NCI-H2227 treated with DMSO at 0.1 percent for 48 hours (cell line): ENCODE results near the gene COQ8A.
"Not testable (repeated sequence)": the region's sequence is repeated elsewhere in the genome, so short reads cannot be mapped to it uniquely, and the experiment has no call there.

Source experiments
- DNase-seq: peaks from one replicate; lab custom pipeline; 2025; lab: John Stamatoyannopoulos, UW

Gene COQ8A

DNA sequence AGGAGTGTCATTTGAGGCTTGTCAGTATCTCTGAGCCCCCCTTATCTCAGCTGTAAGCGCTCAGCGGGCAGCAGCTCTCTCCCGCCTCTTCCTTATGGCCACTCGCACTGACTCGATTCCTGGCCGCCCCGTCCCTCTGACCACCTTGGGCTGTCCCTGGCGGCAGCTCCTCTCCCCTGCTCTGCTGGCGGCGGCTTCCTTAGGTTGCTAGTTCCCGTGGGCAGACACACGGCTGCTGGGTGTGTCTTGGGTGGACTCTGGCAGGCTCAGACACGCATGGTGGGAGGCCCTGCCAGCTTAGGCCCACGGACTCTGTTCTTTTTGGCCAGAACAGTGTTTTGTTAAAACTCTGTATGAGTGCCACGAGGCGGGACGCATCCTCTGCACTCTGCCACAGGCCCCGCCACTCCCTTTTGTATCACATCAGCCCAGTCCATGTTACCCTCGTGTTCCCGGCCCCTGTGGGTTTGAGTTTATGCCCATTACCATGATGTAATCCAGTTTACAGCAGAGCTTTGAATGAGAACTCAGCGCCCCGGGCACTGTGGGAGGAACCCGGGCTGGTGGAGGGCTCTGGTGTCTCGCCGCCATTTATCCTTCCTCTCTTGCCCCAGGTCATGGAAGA, 45.9 kb downstream of the COQ8A start:
- no peak for DNase-seq

DNA sequence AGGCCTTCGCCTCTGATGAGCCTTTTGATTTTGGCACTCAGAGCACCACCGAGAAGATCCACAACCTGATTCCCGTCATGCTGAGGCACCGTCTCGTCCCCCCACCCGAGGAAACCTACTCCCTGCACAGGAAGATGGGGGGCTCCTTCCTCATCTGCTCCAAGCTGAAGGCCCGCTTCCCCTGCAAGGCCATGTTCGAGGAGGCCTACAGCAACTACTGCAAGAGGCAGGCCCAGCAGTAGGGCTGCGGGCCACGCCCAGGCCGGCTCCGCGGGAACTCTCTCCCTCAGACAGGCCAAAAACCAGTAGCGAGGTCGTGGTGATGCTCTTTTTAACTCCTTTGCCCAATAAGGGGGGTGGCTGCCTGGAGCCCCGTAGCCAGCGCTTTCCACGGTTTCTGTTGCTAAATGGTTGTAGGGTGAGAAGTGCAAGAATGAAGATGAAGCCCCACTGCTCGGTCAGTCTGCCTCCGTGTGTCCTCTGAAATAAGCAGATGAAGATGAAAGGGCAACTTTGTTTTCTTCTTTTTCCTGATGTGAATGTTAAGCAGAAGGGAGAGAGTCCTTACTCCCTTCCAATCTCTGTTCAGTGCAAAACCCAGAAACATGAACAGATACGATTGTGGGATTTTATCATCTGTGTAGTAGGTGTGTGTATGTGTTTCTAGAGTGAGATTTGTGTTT, 46.5 kb downstream of the COQ8A start:
- no peak for DNase-seq

DNA sequence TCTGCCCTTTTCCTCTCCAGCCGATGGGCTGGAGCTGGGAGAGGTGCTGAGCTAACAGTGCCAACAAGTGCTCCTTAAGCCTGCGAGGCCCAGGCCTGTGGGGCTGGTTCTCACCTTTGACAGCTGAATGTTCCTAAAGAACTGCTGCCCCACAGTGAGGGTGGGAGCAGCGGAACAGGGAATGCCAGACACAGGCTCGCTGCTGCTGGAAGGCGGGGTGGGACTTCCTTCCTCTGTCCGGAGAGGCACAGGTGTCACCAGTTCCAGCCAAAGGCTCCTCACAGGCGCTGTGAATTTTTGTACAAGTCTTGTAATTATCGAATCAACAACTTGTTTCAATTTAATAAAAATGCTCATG, 47.1 kb downstream of the COQ8A start:
- DNase-seq, result no peak

DNA sequence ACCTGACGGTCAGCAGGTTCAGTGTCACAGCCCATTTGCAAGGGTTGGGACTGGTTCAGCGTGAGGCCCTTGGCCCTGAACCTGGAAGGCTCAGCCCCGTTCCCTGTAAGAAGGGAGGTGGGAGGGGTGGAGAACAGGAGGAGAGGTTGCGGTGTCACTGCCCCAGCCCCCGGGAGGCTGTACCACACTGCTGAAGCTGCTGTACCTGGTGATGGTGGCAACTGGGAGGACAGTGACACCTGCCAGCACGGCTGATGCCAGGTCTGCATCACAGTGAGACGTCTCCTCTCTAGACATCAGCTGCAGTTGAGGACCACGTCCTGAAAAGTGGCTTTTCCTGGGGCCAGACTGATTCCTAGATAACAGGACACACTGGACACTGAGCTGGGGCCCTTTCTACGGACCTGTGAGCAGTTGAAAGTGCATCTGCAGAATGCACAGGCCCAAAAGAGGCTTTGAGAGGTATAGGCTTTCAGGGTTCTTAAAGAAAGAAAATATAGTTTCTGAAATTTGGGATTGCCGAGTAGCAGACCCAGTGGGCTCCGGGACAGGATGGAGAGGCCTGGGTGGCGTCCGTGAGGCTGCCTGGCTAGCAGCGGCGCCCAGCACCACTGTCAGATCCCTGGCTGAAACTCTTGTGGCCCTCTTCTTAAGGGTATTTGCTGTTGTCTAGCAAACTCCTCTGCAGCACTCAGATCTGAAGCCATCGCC, 47.7 kb downstream of the COQ8A start:
- DNase-seq, result no peak

DNA sequence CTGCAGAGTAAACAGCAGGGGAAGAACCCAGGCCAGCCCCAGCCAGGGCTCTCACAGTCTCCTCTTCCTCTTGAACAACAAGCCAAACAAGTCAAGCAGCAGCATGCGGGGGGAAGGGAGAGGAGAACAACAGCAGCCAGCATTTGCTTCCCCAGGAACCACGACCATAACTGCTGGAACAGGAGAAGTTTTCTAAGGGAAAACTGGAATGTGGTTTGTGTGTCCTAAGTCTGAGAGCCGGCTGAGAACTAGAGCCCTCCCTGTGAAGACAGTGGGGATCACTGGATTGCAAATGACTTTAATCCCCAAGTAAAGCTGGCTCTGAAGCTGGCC, 48.2 kb downstream of the COQ8A start:
- no peak for DNase-seq

DNA sequence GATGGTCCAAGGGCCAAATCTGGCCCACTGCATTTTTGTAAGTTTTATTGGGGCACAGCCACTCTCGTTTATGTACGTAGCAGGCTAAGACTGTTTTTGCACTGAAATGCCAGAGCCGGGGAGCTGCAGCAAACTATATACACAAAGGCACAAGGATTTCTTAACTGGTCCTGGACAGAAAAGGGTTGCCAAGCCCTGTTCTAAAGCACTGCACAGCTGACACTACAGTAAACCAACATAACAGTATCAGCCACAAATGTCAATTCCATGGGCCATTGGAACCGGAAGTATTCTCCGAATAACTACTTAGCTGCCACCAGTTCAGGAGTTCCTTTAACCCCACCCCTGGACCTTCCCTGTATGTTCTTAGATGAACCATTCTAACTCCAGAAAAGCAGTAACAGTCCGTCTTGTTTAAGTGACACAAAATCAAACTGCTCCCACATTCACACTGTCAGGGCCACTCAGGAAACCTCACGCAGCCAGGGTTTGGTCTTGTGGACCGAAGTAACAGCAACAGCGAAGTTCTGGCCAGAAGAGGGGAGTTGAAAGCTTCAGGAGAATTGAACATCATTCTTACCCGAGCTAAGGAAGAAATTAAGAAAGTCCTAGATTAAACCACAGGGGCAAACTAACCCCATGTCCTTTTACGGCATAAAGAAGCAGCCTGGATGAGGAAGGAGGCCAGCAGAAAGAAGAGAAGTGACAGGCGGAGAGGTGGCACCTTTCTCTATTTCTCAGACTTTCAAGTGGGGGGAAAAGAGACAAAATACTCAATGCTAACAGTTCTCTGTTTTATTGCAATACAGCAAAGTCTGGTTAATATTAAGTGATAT, 49.2 kb downstream of the COQ8A start:
- no peak for DNase-seq

DNA sequence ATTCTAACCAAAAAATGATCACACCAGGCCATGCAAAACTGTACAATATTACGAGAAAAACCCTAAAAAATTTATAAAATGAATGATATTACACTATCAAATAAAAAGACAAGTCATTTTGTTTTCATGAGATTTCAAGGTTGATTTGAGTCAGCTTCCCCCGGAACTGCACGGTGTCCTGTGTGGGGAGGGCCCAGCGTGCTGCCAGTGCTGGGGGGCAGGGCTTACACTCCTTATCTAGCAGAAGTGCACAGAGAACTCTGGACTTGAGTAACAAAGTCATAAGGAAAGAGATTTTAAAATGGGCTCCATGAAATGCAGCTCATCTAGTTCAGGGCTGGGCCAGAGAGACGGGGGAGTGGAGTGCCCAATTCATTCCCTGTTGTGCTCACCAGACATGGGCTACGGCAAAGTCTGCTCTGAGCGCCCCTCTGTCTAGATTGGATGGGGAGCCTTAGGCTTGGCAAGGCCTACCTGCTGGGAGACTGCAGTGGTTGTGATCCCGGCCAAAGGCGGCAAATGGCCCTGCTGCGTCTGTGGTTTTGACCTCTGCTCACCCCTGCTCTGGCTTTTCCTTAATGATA, 50.1 kb downstream of the COQ8A start:
- DNase-seq, result peak; percentile 68

DNA sequence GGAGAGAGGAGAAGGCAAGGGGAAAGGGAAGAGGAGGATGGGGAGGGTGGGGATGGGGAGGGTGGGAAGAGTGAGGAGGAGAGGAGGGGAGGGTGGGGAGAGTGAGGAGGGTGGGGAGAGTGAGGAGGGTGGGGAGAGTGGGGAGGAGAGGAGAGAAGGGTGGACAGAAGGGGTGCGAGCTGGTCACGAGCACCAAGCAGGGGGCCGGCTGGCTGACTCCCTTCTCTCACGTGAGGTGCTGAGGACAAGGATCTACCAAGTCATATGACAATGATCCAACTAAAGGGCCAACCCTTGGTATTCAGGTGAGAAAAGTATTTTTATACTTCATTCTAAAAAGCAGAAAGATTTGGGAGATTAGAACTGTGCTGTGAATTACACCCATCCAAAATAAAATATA, 51.8 kb downstream of the COQ8A start:
- DNase-seq, result no peak

DNA sequence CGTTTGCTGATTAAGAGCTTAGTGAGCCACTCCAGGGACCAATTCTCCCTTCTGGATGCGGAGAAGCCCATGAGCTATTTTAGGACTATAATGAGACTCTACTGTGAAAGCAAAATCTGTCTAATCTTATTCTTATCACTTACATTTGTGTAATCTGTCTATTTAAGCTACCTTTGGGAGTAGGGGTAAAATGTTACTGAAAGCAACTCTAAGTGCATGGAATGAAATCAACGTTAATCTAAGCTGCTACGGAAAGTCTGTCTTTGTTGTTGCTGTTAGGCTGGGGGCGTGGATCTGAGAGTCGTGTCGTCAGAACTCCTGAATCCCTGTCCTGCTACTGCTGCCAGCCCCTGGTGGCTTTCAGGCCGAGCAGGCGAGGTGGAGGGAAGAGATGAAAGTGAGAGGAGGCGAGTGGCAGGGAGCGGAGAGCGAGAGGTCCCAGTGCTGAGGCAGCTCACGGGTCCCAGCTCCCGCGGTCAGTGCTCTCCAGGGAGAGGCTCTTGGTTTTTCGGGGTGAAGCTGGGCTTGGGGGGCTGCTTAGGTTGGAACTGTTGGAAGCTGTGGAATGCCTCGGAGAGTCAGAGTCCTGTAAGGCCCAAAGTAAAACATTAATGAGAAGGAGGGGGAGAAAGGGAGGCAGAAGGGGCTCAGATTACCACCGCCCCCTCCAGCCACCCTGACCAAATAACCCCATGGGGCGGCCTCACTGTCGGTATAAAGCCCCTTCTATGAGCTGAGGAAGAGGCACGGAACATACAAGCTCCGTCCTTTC, 53.9 kb downstream of the COQ8A start:
- no peak for DNase-seq

DNA sequence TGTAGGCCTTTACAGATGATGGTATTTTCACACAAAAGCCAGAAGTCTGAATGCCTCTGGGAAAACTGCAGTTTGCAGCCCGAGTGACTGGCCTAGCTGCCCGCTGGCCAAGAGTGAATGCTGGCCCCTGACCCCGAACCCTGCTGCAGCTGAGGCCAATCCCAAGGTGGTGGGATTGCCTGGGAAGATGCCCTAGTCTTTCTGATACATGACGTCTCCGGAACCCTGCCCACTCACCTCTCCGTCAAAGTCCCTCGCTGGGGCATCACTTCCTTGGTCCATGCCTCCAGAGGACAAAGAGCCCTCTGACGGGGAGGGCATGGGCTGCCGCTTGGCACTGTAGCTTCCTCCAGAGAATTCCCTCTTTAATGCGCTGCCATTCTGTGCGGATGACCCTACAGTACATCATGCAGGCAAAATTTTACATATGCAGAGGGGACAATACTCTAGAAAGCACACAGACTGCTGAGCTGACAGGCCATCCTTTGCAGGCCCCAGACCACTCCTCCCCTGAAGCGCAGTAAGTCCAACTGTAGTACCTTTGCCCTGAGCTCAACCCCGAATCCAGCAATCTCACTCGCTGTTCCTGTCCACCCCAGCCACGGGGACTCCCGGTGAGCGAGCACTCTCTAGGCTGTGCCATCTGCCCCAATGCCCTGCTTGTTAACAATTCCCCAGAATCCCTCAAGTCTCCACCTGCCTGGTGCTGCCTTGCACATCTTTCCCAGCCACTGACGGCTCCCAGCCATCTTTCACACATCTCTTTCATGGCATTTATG, 54.7 kb downstream of the COQ8A start:
- DNase-seq, result no peak

DNA sequence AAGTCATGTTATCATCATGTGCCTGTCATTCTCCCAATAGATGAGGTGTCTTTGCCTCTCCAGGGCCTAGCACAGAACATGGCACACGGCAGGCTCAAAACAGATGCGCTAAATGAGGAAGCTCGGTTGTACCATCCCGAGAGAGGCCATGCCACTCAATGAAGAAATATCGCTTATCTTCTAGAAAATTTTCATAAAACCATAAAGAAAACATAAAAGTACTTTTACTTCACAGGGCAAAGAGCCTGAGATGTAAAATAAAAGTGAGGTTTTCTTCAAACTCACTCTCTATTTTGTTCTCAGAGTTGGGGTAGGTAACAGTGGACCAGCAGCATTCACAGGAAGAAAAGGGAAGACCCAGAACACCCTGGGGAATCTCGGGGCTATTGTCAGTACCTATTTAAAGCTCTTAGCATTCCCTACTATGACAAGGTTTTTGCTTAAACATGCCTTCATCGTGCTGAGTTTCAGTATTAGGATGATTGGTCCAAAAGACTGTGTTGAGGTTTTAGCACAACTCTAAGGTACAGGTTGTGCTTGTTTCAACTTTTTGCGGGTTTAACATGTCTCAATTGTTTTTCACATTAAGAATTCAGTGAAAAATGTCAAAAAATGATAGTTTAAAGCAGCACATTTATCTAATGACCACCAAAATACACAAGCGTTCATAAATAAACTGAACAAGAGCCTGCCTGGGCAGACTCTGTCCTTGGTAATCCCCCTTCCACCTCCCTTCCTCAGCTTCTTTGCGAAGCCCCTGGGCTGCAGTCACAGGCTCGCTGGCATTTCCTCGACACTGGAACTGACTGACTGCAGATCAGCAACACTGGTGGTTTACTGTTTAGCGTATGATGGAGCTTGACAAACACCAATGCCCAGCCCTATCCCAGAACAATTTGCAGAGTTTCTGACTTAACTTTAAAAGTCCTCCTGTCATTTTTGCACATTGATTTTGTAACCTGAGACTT, 55.6 kb downstream of the COQ8A start:
- DNase-seq, result no peak

DNA sequence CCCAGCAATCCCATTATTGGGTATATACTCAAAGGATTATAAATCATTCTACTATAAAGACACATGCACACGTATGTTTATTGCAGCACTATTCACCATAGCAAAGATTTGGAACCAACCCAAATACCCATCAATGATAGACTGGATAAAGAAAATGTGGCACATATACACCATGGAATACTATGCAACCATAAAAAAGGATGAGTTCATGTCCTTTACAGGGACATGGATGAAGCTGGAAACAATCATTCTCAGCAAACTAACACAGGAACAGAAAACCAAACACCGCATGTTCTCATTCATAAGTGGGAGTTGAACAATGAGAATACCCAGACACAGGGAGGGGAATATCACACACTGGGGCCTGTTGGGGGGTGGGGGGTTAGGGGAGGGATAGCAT, 59.5 kb downstream of the COQ8A start:
- not testable (repeated sequence) for DNase-seq

DNA sequence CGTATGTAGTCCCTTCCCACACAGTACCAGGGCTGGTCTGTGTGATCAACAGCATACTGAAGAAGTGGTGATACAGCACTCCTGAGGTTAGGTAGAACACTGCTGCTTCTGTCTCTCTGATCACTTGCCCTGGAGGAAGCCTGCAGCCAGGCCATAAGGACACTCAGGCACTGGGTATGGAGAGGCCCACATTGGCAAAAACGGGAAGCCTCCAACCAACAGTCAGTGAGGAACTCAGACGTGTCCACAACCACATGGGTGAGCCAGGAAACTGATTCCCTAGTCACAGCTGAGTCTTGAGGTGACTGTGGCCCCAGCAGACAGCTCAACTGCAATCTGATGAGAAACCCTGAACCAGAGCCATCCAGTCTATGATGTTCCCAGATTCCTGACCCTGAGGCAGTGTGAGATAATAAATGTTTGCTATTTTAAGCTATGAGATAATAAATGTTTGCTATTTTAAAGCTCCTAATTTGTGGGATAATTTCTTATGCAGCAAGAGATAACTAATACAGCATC, 62.5 kb downstream of the COQ8A start:
- DNase-seq, result no peak

DNA sequence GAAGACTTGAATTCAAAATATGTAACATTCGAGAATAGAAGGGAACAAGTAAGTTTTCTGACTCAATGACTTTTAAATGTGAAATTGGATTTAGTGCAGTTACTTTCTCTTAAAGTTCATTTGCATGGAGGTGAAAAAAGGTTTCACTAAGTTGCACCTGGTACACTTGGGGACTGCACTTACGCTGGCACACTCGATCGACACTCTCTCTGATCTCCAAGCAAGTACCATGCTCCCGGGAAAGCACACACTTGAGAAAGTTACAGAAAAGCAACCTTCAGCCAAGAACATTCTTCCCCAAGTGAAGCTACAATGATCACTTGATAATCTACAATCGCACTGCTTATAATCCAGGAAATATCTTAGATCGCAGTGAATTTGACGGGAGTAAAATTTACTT, 63.1 kb downstream of the COQ8A start:
- DNase-seq, result no peak

DNA sequence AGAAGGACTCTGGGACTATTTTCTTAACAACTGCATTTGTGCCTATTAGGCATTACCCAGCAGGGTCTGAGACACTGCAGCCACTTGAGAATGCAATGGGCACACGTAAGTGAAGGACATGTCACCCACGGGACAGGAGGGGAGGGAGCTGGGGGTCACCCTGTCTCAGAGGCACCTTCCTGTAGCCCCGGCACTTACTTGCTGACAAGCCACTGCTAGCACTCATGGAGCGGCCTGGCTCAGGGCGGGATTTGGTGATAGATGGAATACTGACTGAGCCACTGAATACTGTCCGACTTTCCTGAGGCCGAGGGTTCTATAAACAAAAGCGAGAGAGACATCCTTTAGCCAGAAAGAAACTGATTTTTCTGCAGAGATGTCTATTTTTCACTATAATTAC, 64.7 kb downstream of the COQ8A start:
- DNase-seq, result no peak

DNA sequence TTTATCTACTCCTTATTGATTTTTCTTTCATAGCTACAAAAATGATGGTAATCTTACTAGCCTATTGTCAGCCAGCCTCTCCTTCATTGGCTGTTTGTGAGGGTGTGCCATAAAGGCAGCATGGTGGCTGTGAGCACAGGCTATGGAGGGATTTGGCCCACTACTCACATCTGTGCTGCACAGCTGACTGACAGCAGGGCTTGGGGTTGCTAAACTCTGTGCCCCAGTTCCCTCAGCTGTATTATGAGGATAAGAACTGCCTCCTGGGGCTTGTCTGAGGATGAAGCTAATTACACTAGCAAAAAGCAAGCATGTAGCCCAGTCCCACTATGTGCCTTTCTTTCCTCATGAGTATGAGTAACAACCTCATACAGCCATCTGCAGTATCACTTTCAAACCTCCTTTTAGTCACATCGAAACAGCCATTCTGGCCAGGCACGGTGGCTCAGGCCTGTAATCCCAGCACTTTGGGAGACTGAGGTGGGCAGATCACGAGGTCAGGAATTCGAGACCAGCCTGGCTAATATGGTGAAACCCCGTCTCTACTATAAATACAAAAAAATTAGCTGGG, 66.2 kb downstream of the COQ8A start:
- no peak for DNase-seq

DNA sequence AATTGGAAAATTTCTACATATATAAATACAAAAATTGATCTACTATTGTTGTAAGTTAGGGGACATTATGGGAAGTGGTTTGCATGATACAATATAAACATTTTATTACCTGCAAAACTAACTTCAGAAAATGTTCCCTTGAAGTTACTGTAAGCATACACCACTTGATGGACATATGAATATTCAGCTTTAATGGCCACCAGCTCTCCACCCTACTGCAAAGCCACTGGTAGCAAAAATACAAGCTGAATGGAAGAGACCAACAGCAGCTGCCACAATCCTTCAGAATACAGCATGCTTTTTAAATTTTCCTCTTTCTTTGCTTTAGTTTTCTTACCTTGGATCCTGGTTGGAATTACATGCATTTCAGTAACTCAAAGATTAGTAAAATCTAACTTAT, 69.8 kb downstream of the COQ8A start:
- no peak for DNase-seq

DNA sequence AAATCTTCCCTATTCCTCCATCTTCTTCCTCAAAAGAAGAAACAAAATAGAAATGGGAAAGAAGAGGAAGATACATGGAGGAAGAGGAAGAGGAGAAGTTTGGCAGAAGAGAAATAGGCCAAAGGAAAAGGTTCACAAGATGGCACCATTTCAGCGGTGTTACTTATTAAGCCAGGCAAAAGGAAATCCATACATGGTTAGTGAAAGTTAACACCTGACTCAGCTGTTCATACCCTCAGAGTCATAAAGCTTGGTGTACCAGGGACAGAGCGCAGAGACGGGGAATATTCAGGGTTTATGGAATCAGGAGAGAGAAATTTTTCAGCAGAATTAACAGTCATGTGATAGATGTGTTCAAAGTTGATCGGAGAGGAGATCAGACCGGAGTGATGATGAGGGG, 70.6 kb downstream of the COQ8A start:
- DNase-seq, result no peak

DNA sequence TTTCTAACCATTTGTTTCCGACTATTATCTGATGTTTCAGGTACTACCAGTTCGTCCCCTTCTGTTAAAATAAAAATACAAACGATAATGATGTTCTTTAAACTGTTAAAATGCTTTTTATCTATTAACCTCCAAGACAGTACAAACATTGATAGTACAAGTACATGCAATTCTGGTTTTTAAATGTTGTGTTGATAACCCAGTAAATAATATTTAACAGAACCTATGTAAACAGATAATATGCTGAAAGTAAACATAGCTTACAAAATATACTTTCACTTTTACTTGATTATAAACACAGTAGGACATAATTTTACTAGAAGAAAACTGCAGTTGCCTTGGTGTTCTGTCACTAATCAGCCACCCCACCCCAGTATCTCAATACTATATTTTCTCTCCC, 76.9 kb downstream of the COQ8A start:
- no peak for DNase-seq
